Liver (tissue), 9 donors: Measurements from ENCODE around the gene SUN3. TPM values are rescaled to one million over a fixed set of nuclear protein-coding genes. Genes with fewer than 3 reads are reported as not detected.

Source experiments
- DNase-seq: peaks from one replicate; pipeline ENCODE4 v3.0.0-alpha.2; 2017; ENCODE audit warnings: low spot score
- H3K27ac ChIP-seq, 2 donors: one replicate each; pipeline ENCODE4 v1.7.0; 2013; ENCODE audit warnings: inconsistent platforms in 2 of 2, low read length in 2 of 2, control low read depth in 1 of 2, low read depth in 1 of 2, mild to moderate bottlenecking in 1 of 2
- H3K27me3 ChIP-seq, 4 donors: one replicate each; pipeline versions ENCODE4 v1.6.1 to v1.7.0; 2013; ENCODE audit warnings: low read length in 3 of 4, inconsistent platforms in 1 of 4, mild to moderate bottlenecking in 1 of 4, moderate library complexity in 1 of 4; ENCODE audit not compliant: control insufficient read depth in 4 of 4, insufficient read depth in 4 of 4
- H3K36me3 ChIP-seq, 4 donors: one replicate each; pipeline versions ENCODE4 v1.6.1 to v1.7.0; 2013; ENCODE audit warnings: low read length in 3 of 4, mild to moderate bottlenecking in 3 of 4, low read depth in 1 of 4, moderate library complexity in 1 of 4; ENCODE audit not compliant: control insufficient read depth in 4 of 4, insufficient read depth in 3 of 4
- H3K4me1 ChIP-seq, 4 donors: one replicate each; pipeline versions ENCODE4 v1.6.1 to v1.7.0; 2013; ENCODE audit warnings: low read length in 3 of 4, mild to moderate bottlenecking in 3 of 4, moderate library complexity in 1 of 4; ENCODE audit not compliant: control insufficient read depth in 4 of 4, insufficient read depth in 4 of 4
- H3K4me3 ChIP-seq, 3 donors: one replicate each; pipeline versions ENCODE4 v1.6.1 to v1.7.0; 2013; ENCODE audit warnings: low read length in 3 of 3, control low read depth in 1 of 3, low read depth in 1 of 3, mild to moderate bottlenecking in 1 of 3
- H3K9ac ChIP-seq, 2 donors: one replicate each; pipeline ENCODE4 v1.7.0; 2013; ENCODE audit warnings: low read length in 2 of 2, mild to moderate bottlenecking in 2 of 2, moderate library complexity in 2 of 2, control low read depth in 1 of 2, low read depth in 1 of 2
- H3K9me3 ChIP-seq, 4 donors: one replicate each; pipeline versions ENCODE4 v1.6.1 to v1.7.0; 2013; ENCODE audit warnings: low read length in 3 of 4; ENCODE audit not compliant: control insufficient read depth in 4 of 4
- EGR1 ChIP-seq, 2 donors: IDR thresholded peaks; 2 replicates each; pipeline ENCODE4 v1.6.1; 2016 to 2018; ENCODE audit warnings: antibody characterized with exemption in 2 of 2, low read depth in 2 of 2
- FOXA1 ChIP-seq: IDR thresholded peaks from 2 replicates; pipeline ENCODE4 v1.6.1; 2016; ENCODE audit warnings: antibody characterized with exemption
- GABPA ChIP-seq, 2 donors: IDR thresholded peaks in 1 of 2; conservative IDR thresholded peaks in 1 of 2; 2 replicates each; pipeline ENCODE4 v1.6.1; 2016; ENCODE audit warnings: antibody characterized with exemption in 2 of 2, mild to moderate bottlenecking in 1 of 2, moderate library complexity in 1 of 2
- HNF4A ChIP-seq, 2 donors: conservative IDR thresholded peaks; 2 replicates each; pipeline ENCODE4 v1.6.1; 2016; ENCODE audit warnings: antibody characterized with exemption in 2 of 2, mild to moderate bottlenecking in 2 of 2
- JUND ChIP-seq, 2 donors: IDR thresholded peaks; 2 replicates each; pipeline ENCODE4 v1.6.1; 2016; ENCODE audit warnings: antibody characterized with exemption in 2 of 2
- MAX ChIP-seq: IDR thresholded peaks from 2 replicates; pipeline ENCODE4 v1.6.1; 2016; ENCODE audit warnings: antibody characterized with exemption
- NR2F2 ChIP-seq: IDR thresholded peaks from 2 replicates; pipeline ENCODE4 v1.6.1; 2016; ENCODE audit warnings: antibody characterized with exemption
- RAD21 ChIP-seq, 2 donors: IDR thresholded peaks; 2 replicates each; pipeline ENCODE4 v1.6.1; 2016; ENCODE audit warnings: antibody characterized with exemption in 2 of 2, mild to moderate bottlenecking in 2 of 2
- REST ChIP-seq: IDR thresholded peaks from 2 replicates; pipeline ENCODE4 v1.6.1; 2016; ENCODE audit warnings: antibody characterized with exemption, mild to moderate bottlenecking
- RXRA ChIP-seq, 2 donors: IDR thresholded peaks; 2 replicates each; pipeline ENCODE4 v1.6.1; 2017 to 2018; ENCODE audit warnings: antibody characterized with exemption in 2 of 2, mild to moderate bottlenecking in 1 of 2
- SP1 ChIP-seq: IDR thresholded peaks from 2 replicates; pipeline ENCODE4 v1.6.1; 2018; ENCODE audit warnings: antibody characterized with exemption, mild to moderate bottlenecking
- TAF1 ChIP-seq: conservative IDR thresholded peaks from 2 replicates; pipeline ENCODE4 v1.6.1; 2016; ENCODE audit warnings: antibody characterized with exemption, mild to moderate bottlenecking
- YY1 ChIP-seq: IDR thresholded peaks from 2 replicates; pipeline ENCODE4 v1.6.1; 2016; ENCODE audit warnings: antibody characterized with exemption, mild to moderate bottlenecking
- WGBS: extraction: QIAGEN DNeasy Blood & Tissue Kit; methylation state at CpG from one replicate; pipeline ENCODE4 v1.1.7; 2013; 5-methylcytosine and 5-hydroxymethylcytosine counted together
- polyA plus RNA-seq, 2 donors: library from polyadenylated mRNA; stranded (reverse) in 1 of 2; unstranded in 1 of 2; fragments of 200-250 nt in 1 of 2; fragments of >200 nt in 1 of 2; fragmentation: Nextera tagmentation in 1 of 2; extraction: Ambion mirVana in 1 of 2; gene quantifications; one replicate each; pipeline versions ENCODE4 v1.2.1 to v1.2.3, GENCODE V29; 2013 to 2015
- total RNA-seq, 2 donors: library from RNA; depleted of rRNA; stranded (reverse); fragments of >200 nt; gene quantifications; one replicate each; pipeline ENCODE4 v1.2.3, GENCODE V29; 2014
- TF ChIP-seq, protein P1 (sequence below): fragments of 150-350 bp; IDR thresholded peaks from 2 replicates; pipeline ENCODE4 v1.5.1; 2017; ENCODE audit warnings: improper control_type of control experiment, low read depth, low read length; ENCODE audit not compliant: missing input control
- TF ChIP-seq, protein P2 (sequence below): IDR thresholded peaks from 2 replicates; pipeline ENCODE4 v1.6.1; 2016; ENCODE audit warnings: antibody characterized with exemption
- donor health status: healthy.
- donor health status: healthy.
- donor health status: healthy.
- donor health status: healthy.
- donor health status: healthy.

SUN3 gene
- total and polyA plus RNA-seq, 4 donors = not detected

- no peak for TF ChIP-seq REST
- TF ChIP-seq RXRA (IDR thresholded peaks at IDR 0.05) = no peak
- TF ChIP-seq GABPA (IDR thresholded peaks at IDR 0.05 in 1 of 2, conservative IDR thresholded peaks at IDR 0.05 in 1 of 2) = no peak
- no peak for TF ChIP-seq YY1
- TF ChIP-seq HNF4A (conservative IDR thresholded peaks at IDR 0.05) = no peak
- TF ChIP-seq MAX = no peak
- TF ChIP-seq FOXA1 = no peak
- no peak for TF ChIP-seq EGR1 (IDR thresholded peaks at IDR 0.05; ENCODE audit: low read depth in 2 of 2)
- TF ChIP-seq TAF1 = no peak
Observed at GRCh38 chr7:48035967-48036478, 7.1 kb upstream of the SUN3 start (continued).

GRCh38 chr7:48035301-48035966 is 6.5 kb upstream of the SUN3 start, which contains the start of gene C7orf57:
TSS of gene C7orf57 (plus strand) at chr7:48035543. CDS start at chr7:48036309, 766 bp downstream.
- no peak within 1 kb of the TSS for H3K27ac ChIP-seq
- DNase-seq = peak; percentile 71
- H3K36me3 ChIP-seq = no peaks in the 10 kb centered on the region
- no peak within 1 kb of the TSS for H3K9ac ChIP-seq
- peaks cover 0 to 7% (median 5%) of the 10 kb centered on the region in 4 donors for H3K27me3 ChIP-seq
- H3K9me3 ChIP-seq = no peaks in the 10 kb centered on the region
- WGBS = 3% methylated on average over 62 of the region's 62 CpGs
- H3K4me3 ChIP-seq = peak within 1 kb of the TSS in 2 of 3 donors; percentile 24 to 62
- no peak for TF ChIP-seq JUND (IDR thresholded peaks at IDR 0.05)
- TF ChIP-seq EGR1 (IDR thresholded peaks at IDR 0.05; ENCODE audit: low read depth in 2 of 2) = no peak
- TF ChIP-seq, protein P1, sequence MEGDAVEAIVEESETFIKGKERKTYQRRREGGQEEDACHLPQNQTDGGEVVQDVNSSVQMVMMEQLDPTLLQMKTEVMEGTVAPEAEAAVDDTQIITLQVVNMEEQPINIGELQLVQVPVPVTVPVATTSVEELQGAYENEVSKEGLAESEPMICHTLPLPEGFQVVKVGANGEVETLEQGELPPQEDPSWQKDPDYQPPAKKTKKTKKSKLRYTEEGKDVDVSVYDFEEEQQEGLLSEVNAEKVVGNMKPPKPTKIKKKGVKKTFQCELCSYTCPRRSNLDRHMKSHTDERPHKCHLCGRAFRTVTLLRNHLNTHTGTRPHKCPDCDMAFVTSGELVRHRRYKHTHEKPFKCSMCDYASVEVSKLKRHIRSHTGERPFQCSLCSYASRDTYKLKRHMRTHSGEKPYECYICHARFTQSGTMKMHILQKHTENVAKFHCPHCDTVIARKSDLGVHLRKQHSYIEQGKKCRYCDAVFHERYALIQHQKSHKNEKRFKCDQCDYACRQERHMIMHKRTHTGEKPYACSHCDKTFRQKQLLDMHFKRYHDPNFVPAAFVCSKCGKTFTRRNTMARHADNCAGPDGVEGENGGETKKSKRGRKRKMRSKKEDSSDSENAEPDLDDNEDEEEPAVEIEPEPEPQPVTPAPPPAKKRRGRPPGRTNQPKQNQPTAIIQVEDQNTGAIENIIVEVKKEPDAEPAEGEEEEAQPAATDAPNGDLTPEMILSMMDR = no peak
- no peak for TF ChIP-seq FOXA1
- TF ChIP-seq SP1 = peak; percentile 75
- TF ChIP-seq NR2F2 = no peak
- TF ChIP-seq GABPA (IDR thresholded peaks at IDR 0.05 in 1 of 2, conservative IDR thresholded peaks at IDR 0.05 in 1 of 2) = no peak
- TF ChIP-seq HNF4A (conservative IDR thresholded peaks at IDR 0.05) = no peak
- TF ChIP-seq YY1 = no peak
- TF ChIP-seq, protein P2, sequence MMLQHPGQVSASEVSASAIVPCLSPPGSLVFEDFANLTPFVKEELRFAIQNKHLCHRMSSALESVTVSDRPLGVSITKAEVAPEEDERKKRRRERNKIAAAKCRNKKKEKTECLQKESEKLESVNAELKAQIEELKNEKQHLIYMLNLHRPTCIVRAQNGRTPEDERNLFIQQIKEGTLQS = no peak
- TF ChIP-seq RAD21 (IDR thresholded peaks at IDR 0.05) = peak in 1 of 2 donors; percentile 45
- peaks cover 4 to 10% (median 8%) of the 10 kb centered on the region in 4 donors for H3K4me1 ChIP-seq
